T-helper 2 cell treated with Interferon-gamma antibody and Interleukin-4, amounts not matched to agents 100 ng/mL and 5 ng/mL, for 36 hours (primary cell): ENCODE data around the gene HEPACAM2. TPM values are rescaled to one million over a fixed set of nuclear protein-coding genes. Genes with fewer than 3 reads are reported as not detected.

ENCODE experiments used
- intact Hi-C: fragments of 100-400 bp; cut with micrococcal nuclease; formaldehyde crosslinking; loops from one replicate; pipeline ENCODE4 v1.15.1; 2023
- total RNA-seq: library from RNA; stranded (reverse); gene quantifications from 2 replicates; pipeline ENCODE4 v1.2.3, GENCODE V29; 2022

HEPACAM2 gene
- not detected in 2 replicates for total RNA-seq

DNA sequence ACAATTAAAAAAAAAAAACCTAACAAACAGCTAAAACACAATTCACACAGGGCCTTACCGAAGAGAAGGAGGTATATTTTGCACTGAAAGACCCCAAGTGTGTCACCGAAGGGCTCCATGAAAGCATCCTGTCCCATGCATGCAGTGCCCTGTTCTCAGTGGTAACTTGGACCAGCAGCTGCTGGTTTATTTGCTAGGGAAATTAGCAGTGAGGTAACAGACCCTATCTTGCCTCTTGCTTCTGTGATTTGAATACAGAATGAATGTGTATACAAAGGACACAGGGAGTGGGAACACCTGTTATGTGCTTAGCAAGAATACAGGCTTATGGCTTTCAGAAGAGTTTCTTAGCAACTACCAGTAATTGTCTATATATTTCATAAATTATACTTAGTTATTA lies at the start of gene HEPACAM2:
Gene HEPACAM2, minus strand, starts transcription at position 160 of the 400 bp plus-strand sequence.
- intact Hi-C loops: no loop called here

DNA sequence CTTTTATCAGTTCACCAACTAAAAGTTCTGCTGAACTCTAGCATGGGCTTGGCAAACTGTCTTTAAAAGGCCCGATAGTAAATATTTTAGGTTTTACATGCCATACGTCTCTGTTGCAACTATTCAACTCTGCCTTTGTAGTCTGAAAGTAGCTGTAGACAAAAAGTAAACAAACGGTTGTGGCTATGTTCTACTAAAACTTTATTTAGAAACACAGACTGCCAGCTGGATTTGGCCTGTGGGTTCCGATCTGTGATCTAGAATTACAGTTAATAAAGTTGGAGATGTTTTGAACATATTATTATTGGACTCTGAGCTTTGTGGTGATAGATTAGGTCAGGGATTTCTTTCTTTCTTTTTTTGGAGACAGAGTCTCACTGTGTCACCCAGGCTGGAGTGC lies 39.0 kb upstream of the HEPACAM2 start:
- intact Hi-C loops: no loop called here

DNA sequence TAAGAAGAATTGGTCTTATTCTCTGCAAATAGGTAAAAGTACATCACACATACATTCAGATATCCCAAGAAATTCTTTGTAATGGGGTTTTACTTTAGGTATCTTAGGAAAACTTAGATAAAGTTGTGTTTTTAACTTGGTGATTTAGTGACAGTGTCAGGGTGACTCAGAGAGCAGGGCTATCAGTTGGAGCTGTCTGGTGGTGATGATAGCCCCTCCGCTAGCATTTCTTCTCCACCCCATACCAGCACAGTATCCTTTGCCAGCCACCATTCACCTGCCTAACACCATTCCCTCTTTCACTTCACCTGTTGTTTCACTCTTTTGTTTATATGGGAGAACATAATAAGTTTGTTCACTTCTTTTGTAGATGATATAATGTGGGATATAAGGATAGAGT lies 36.3 kb upstream of the HEPACAM2 start:
- intact Hi-C loops: no loop called here

DNA sequence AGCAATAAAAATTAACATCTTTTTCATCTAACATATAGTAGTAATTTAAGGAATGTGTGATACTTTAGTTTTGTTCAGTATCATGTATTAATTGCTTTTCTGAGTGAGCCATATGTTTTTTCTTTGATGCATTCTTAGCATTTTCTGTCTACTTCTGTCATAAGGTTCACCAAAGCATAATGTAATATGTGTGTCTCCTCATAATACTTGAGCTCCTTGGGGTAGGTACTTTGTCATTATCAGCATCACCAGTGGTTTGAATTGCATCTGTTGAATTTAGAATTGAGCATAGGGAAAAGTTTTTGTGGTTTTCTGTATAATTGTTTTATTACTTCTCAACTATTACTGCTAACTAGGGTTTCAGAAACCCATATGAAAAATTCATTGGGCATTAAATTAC lies 32.4 kb upstream of the HEPACAM2 start:
- intact Hi-C loops: no loop called here

DNA sequence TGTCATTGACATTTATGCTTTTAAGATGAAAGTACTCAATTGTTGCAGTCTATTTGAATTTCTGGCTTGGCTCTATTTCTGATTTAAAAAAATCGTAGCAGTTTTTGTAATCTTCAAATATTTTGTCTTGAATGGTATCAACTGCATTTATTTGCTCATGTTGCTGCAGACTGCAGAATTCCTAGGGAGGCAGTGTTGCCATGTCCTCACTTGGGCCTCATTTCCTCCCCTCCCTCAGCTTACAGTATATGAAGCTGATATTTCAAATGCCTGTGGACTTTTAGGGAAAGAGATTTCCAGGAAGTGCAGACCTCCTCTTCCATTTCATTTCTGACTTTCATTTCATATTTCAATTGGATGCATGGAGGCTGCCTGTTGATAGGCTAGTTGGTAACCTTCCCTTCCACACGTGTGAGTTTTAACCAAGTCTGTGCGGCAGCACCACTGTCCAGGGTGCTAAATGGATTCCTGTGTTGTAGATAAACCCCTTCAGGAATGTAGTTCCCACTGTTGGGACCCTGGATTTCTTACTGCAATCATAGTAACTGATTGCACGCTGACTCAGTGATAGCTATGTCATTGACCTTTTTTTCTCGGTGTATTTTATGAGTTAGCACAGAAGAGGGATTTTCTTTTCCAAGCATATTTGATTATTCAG lies 23.4 kb upstream of the HEPACAM2 start:
- intact Hi-C loops: loop anchor here (5.0 to 10.0 kb wide), 4 partner anchors 125 to 1185 kb away; no protein-coding TSS in a partner anchor

DNA sequence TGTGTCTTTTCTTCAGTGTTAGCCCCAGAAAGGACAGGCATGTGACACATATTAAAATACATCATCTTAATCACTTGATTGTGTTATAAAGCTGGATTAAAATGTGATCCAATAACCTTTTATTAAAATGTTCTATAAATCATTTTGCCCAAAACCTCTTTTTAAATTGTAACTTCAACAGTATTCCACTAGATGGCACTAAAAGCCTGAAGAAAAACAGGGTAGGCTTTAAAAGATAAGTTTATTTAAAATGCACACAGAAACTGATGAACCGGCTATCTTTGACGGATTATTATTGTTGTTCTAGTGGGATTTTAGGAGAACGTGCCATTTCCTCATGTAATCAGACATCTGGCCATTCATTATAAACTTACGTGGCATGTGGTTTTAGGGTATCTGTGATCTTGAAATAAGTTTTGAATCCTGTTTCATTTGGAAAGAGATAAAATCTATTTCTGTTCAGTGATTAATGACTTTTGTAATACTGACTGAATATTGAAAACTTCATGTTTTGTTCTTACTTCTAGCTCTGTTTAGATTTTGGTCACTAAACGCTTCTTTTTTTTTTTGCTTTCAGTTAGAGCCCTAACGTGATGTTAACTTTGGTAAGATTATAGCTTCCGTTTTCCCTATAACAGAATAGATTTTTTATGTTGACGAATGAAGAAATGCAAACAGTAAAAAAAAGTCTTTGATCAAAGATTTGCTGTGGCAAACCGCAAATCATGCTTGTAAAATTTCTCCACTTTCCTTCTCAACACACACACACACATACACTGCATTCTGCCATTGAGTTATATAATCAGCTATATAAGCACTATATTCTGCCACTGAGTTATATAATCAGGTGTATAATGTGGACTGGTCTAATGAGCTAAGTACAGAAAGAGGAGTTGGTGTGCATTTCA lies 19.5 kb upstream of the HEPACAM2 start:
- intact Hi-C loops: loop anchor here (1.0 to 10.0 kb wide), 6 partner anchors 129 to 1189 kb away; no protein-coding TSS in a partner anchor

DNA sequence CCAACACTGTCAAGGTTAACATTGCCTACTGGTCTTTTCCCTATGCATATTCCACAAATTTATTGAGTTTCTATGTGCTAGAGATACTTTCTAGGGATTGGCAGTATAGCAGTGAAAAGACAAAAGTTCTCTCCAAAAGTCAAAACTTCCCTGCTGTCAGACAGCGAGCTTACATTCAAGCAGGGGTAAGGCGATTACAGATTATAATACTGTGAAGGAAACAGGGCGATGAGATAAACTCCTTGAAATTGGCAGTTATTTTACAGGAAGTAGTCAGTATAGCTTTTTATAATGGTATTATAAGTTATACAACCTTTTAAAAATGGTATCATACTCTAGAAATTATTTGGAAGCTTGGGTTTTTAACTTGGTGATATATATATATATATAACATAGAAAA lies 15.8 kb upstream of the HEPACAM2 start:
- intact Hi-C loops: loop anchor here (10.0 kb wide), 2 partner anchors 133 to 1193 kb away; no protein-coding TSS in a partner anchor

DNA sequence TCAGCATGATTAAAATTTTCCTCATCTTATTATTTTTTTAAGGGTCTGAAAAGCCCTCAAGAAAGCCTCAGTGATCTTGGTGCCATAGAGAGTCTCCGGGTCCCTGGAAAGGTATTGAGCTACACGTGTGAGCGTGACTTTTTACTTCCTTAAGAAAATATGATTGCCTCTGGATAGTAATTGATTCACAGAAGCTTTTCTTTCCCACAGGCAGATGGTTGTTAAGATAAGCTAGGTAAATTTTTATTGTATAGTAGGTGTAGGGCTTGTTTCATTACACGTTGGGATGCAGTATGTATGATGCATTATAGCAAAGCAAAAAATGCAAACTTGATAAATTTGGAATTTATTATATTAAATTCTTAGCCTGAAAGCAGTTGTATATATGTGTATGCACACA lies 13.6 kb upstream of the HEPACAM2 start:
- intact Hi-C loops: loop anchor here (10.0 kb wide), 2 partner anchors 135 to 1195 kb away; no protein-coding TSS in a partner anchor

DNA sequence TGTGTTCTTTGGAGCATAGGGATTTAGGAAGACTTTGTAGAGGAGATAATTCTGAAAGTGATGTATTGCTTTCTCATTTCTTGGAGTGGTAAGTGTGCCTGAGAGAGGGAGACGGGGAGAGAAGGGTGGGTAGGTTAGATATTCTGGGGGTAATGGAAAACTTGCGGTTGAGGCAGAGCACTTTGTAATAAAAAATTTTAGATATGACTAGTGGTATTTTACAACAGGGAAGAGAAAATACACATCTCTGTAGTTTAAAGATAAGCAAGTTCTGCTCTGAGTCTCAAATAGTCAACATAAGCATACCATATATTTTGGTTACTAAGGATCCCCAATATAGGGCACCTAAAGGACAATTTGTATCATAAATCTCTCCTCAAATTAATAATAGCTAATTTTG lies 12.5 kb upstream of the HEPACAM2 start:
- intact Hi-C loops: no loop called here

DNA sequence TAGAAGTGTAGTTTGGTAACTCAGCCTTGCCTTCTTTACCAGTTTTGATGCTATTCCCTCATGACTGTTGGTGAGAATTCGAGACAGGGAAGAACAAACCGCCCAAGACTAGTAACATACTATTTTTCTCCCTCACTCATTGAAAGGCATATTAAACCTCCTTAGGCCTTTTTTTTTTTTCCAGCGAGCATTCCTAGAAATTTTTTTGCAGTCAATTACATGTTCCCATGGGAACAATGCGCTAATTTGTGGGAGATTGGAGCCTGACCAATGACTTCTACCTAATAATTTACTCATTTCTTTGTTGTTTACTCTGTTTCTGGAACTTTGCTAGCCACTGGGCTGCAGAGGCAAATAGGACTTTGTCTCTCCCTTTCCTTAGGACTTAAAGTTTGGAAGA lies 11.9 kb upstream of the HEPACAM2 start:
- intact Hi-C loops: no loop called here

DNA sequence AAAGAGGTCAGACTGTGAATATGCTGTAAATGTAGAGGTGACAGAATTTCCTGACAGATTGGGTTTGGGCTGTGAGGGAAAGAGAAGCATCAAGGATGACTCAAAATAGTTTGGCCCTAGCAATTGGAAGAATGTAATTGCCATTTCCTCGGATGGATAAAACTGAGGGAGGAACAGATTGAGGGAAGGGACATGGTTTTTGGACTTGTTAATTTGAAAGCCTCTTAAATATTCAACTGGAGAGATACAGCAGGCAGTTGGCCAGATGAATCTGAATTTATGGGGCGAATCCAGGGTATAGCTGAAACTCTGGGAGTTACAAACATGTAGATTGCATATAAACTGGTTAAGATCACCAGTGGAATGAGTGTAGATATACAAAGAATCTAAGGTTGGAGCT lies 9.3 kb upstream of the HEPACAM2 start:
- intact Hi-C loops: no loop called here

DNA sequence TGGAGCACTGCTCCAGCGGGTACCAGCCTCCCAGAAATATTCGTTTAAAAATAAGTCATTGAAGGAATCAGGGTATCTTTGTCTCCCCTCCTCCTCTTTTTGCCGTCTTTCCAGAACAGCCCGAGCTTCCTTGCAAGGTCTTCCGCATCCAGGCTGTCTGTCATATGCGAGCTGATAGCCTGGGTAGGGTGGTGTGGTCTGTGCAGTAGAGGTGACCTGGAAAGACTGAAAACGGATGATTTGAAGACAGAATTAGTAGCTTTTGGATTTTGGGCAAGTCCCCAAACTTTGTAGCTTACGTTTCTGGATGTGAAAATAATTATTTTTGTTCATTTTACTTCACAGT lies 6.4 kb upstream of the HEPACAM2 start:
- intact Hi-C loops: loop anchor here (1.0 to 5.0 kb wide), 13 partner anchors 85 to 1424 kb away; partner anchors contain the start of genes AKAP9, ANKIB1, BET1 and CASD1

DNA sequence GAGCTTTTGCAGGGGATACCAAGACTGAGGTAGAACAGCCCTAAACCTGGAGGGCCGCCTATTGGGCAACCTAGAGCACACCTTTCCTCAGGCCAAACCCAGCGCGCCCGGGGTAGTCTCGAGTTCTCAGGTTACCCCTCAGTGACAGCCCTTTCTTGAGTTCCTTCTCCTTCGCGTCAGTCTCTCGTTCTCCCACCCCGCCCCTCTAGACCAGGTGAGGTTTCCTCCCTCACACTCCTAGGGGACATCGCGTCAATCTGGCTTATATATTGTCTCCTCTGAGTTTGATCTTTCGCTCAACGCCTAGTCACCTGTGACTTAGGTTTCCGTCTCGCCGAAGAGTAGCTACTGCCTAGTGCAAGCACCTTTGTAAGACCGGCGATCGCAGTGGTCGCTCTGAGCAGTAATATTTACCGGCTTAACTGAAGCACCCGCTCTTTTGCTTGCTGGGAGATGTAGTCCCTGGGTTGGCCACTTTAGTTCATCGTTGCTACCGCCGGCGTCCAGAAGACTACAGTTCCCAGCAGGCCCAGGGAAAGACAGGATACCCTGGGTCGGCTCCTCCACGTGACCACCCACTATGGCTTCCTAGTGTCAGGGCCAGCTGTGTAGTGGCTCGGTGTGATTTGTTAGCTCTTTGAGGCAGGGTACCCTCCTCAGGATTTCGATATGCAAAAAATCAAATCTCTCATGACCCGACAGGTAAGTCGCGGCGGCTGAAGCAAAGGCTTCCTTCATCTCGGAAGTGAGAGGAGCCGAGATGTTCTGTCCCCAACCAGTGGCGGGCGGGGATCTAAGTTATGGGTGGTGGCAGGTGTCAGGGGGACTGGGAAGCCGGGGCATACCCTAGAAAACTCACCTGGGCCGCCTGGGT lies 5.8 kb upstream of the HEPACAM2 start, which contains the start of gene VPS50:
Gene VPS50, plus strand, starts transcription at position 568 of the 874 bp plus-strand sequence. Its CDS starts 102 bp downstream, at position 670.
- intact Hi-C loops: loop anchor here (1.0 to 5.0 kb wide), 13 partner anchors 85 to 1425 kb away; partner anchors contain the start of genes AKAP9, ANKIB1, BET1 and CASD1

DNA sequence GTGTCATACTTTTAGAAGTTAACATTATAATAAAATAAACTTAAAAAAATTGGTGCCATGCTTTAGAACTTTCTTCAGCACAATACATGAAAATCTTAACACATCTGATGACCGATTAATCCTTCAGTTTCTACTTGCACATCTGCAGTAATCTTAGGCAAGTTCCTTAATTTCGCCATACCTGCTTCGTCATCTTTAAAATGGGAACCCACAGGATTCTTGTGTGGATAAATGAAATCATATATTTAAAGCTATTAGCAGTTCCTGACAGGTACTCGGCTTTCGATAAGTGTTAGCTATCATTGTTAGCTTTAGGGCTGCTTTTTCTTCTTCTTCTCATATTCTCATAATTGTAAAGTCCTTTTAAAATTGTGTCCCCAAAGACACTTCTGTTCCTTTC lies 5.0 kb upstream of the HEPACAM2 start:
- intact Hi-C loops: loop anchor here (5.0 kb wide), 6 partner anchors 549 to 1289 kb away; partner anchors contain the start of genes AKAP9, ANKIB1, CASD1 and COL1A2

DNA sequence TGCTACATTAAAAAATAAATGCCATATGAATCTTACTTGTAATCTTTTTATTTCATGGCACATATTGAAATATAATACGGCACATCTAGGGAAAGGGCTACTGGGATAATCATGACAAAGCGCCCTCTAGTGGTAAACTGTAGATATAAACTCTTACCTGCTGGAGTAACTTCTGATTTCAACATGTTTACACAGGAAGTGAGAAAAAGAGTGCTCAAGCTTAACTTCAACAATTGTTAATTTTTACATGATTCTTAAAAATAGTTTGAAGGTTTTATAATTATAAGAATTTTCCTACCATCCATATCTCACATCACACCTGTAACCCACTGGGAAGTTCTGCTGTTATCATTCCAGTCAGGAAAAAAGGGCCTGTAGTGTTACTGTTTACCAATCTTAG lies 2.0 kb upstream of the HEPACAM2 start:
- intact Hi-C loops: loop anchor here (1.0 kb wide), 3 partner anchors 81 to 136 kb away; no protein-coding TSS in a partner anchor

DNA sequence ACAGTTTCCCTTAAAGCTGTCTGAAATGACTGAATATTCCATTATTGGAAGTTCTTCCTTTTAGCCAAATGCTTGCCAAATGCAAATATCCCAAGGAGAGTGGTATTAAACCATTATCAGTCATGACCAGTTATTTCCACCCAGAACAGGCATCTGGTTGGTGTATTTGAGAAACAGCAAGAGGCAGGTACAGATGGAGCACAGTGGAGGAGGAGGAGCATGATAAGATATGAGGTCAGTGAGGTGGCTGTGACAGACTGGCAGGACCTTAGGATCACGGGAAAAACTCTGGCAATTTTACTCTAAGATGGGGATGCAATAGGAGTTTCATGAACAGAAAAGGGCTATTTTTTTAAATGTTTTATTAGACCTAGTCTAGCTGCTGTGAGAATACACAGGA lies 6.4 kb downstream of the HEPACAM2 start:
- intact Hi-C loops: no loop called here

DNA sequence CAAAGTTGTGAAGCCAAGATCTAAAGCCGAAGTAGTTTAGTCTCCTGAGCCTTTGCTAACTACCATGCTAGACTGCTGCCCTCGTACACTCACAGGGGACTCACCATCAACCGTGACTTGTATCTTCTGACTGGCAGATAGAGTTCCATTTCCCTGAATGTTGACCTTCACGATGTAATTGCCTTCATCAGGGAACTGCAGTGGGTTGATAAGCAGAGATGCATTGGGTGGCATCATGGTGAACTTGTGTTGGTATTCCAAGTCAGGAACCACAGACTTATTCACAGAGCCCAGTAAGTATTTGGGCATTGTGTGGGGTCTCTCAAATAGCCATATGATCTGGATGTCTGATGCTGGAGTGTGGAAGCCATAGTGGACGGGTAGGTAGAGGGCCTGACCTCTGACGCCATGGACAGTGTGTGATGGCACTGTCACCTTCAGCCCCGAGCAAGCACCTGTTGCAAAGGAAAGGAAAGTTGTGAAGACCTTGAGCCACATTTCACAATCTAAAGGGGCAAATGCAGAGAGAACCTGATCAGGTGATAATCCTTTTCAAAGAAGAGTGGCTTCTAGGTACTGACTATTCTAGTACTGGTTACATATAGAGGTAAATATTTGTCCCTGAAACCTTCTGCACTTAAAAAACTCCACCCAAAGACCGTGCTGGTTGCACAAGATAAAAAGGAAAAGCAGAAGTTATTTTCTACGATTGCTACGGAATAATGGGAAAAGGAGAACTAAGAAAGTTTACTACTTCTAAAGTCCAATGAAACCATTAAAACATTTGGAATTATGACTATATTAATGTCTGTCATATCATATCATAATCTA lies 7.1 kb downstream of the HEPACAM2 start:
- intact Hi-C loops: no loop called here

DNA sequence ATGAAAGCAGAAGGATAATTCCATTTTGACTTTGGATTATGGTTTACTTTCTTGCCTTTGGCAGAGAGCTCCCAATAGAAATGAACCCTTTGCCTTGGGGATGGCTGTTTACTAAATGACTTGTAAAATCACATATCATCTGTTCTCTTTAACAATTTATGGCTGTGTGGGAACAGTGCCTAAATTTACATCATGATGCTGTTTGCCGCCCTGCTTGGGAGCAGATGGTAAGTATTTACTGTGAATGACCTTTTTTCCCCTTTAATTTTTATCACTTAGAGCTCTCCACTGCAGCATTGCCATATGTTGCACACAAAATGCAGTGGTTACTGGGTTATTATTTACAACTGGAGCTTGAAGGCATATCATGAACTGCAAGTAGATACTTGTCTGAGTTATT lies 13.4 kb downstream of the HEPACAM2 start:
- intact Hi-C loops: no loop called here

DNA sequence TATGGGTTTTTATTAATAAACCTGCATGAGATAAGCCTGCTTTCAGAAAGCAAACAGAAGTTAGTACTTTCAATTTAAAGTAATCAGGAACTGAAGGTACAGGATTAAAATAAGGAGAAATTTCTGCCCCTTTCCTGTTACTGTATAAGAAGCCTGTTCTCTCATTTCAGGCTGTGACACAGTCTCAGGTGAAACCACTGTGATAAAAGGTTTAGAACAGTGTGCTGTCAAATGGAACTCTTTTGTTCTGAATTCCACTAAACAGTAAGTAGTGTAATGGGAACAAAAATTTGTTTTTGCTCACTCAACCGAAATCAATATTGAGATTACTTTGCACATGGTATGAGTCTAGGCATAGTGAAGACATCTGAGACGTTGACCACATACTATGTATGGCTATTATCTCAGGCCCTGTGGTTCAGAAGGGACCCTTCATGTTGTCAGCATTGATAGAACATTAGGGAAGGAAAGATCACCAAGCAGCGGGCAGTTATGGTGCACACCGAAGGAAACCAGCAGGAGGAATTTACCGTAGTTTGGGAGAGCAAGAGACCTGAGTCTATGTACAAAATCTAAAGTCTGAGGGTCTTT lies 14.9 kb downstream of the HEPACAM2 start:
- intact Hi-C loops: no loop called here

DNA sequence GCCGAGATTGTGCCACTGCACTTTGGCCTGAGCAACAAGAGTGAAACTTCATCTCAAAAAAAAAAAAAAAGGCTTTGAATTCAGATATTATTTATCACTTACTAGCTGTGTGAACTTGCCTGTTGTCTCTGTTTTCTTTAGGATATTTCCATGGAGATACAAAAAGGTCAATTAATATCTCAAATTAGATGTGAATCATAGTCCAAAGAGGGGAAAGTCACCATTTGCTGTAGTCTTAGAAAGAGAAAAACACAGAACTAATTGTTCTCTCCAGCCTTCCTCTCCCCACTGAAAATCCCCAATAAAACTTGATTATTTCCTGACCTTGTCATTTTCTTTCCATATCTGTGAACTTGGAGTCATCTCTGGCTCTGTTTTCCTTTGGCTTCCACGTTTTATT lies 21.2 kb downstream of the HEPACAM2 start:
- intact Hi-C loops: no loop called here
